ENCODE results near the gene PDZD2.

PDZD2 gene

DNA sequence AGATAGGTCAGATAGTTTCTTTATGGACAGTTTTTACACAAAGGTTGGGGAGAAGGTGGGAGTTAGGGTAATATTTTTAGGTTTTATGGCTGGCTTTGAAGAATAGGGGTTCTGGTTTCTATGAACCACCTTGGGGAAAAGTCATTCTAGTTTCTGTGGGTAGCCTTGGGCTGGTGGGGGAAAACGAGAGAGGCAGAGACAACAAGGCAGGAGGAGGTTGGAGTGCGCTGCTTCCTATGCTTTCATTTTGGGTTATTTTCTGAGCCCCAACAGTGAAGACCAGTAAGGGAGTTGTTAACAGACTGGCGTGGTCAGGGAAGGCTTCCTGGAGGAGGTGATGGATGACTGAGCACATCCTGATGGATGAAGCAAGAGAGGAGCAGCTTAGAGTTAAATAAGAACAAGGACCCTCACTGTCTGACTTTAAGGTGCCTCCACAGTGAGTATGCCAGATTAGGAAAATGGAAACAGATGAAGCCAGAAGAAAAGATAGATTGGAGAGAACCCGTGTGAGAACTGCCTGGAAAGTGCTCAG lies 81.9 kb downstream of the PDZD2 start:
- Histone ChIP-seq H3K9ac (ENCODE audit: low read length) (no peak overlapping the region), H3K4me2 (ENCODE audit: low read length) (no peak overlapping the region), H3K36me3 (replicated peaks; ENCODE audit: low read depth, low read length) (no peaks in the 10 kb centered on the region), H2AFZ (ENCODE audit: low read depth, low read length) (no peak overlapping the region), H3K27me3 (ENCODE audit: low read depth, low read length) (no peaks in the 10 kb centered on the region), H3K4me3 (ENCODE audit: low read length) (no peak overlapping the region), H4K20me1 (ENCODE audit: insufficient read depth, low read length) (no peaks in the 10 kb centered on the region), H3K79me2 (ENCODE audit: low read length) (no peaks in the 10 kb centered on the region), H3K4me1 (ENCODE audit: low read length) (no peaks in the 10 kb centered on the region), H3K9me3 (ENCODE audit: insufficient read depth, low read length) (no peaks in the 10 kb centered on the region), H3K27ac (ENCODE audit: low read length) (no peak overlapping the region)
- TF ChIP-seq, protein P1, sequence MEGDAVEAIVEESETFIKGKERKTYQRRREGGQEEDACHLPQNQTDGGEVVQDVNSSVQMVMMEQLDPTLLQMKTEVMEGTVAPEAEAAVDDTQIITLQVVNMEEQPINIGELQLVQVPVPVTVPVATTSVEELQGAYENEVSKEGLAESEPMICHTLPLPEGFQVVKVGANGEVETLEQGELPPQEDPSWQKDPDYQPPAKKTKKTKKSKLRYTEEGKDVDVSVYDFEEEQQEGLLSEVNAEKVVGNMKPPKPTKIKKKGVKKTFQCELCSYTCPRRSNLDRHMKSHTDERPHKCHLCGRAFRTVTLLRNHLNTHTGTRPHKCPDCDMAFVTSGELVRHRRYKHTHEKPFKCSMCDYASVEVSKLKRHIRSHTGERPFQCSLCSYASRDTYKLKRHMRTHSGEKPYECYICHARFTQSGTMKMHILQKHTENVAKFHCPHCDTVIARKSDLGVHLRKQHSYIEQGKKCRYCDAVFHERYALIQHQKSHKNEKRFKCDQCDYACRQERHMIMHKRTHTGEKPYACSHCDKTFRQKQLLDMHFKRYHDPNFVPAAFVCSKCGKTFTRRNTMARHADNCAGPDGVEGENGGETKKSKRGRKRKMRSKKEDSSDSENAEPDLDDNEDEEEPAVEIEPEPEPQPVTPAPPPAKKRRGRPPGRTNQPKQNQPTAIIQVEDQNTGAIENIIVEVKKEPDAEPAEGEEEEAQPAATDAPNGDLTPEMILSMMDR (IDR thresholded peaks at IDR 0.05; ENCODE audit: low read depth, low read length), result no peak
- no peak for TF ChIP-seq EZH2phosphoT487 (IDR thresholded peaks at IDR 0.05; ENCODE audit: low read depth)

DNA sequence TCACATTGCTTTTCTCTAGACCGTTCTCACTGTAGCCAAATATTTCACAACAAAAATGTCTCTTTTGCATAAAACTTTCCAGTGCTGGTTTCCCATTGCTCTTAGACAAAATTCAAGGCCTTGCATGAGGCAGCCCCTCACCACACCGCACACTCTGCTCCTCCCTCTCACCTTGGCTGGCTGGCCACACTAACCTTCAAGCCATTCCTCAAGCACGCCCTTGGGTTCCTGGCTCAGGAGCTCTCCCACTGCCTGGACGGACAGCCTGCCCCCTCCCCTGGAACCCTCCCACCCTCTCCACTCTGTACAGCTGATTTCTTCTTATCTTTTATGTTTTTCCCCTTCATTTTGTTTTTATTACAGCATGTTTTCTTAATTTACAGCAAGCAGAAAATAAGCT lies 83.2 kb downstream of the PDZD2 start:
- Histone ChIP-seq H3K4me1 (ENCODE audit: low read length) (no peaks in the 10 kb centered on the region), H3K4me2 (ENCODE audit: low read length) (no peak overlapping the region), H3K36me3 (replicated peaks; ENCODE audit: low read depth, low read length) (no peaks in the 10 kb centered on the region), H3K27ac (ENCODE audit: low read length) (no peak overlapping the region), H3K79me2 (ENCODE audit: low read length) (no peaks in the 10 kb centered on the region), H3K27me3 (ENCODE audit: low read depth, low read length) (no peaks in the 10 kb centered on the region), H2AFZ (ENCODE audit: low read depth, low read length) (no peak overlapping the region), H3K9me3 (ENCODE audit: insufficient read depth, low read length) (no peaks in the 10 kb centered on the region), H3K4me3 (ENCODE audit: low read length) (no peak overlapping the region), H3K9ac (ENCODE audit: low read length) (no peak overlapping the region), H4K20me1 (ENCODE audit: insufficient read depth, low read length) (no peaks in the 10 kb centered on the region)
- no peak for TF ChIP-seq EZH2phosphoT487 (IDR thresholded peaks at IDR 0.05; ENCODE audit: low read depth)
- TF ChIP-seq, protein P1 (IDR thresholded peaks at IDR 0.05; ENCODE audit: low read depth, low read length), result no peak

DNA sequence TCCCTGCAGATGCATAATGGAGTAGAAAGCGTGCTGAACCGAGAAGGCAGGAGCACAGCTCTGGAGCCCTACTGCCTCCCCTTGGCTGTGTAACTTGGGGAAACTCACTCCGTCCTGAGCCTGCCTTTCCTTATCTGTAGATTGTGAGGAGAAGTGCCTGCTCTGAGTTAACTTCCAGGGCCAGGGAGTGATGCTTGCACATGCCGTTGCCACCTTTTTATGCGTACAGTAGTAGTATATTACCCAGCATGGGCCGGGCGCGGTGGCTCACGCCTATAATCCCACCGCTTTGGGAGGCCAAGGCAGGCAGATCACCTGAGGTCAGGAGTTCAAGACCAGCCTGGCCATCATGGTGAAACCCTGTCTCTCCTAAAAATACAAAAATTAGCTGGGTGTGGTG lies 87.1 kb downstream of the PDZD2 start:
- Histone ChIP-seq H3K36me3 (replicated peaks; ENCODE audit: low read depth, low read length) (no peaks in the 10 kb centered on the region), H4K20me1 (ENCODE audit: insufficient read depth, low read length) (no peaks in the 10 kb centered on the region), H3K79me2 (ENCODE audit: low read length) (no peaks in the 10 kb centered on the region), H3K4me1 (ENCODE audit: low read length) (no peaks in the 10 kb centered on the region), H3K27ac (ENCODE audit: low read length) (no peak overlapping the region), H2AFZ (ENCODE audit: low read depth, low read length) (no peak overlapping the region), H3K9me3 (ENCODE audit: insufficient read depth, low read length) (no peaks in the 10 kb centered on the region), H3K9ac (ENCODE audit: low read length) (no peak overlapping the region), H3K27me3 (ENCODE audit: low read depth, low read length) (no peaks in the 10 kb centered on the region), H3K4me2 (ENCODE audit: low read length) (no peak overlapping the region), H3K4me3 (ENCODE audit: low read length) (no peak overlapping the region)
- TF ChIP-seq, protein P1 (IDR thresholded peaks at IDR 0.05; ENCODE audit: low read depth, low read length), result no peak
- no peak for TF ChIP-seq EZH2phosphoT487 (IDR thresholded peaks at IDR 0.05; ENCODE audit: low read depth)

DNA sequence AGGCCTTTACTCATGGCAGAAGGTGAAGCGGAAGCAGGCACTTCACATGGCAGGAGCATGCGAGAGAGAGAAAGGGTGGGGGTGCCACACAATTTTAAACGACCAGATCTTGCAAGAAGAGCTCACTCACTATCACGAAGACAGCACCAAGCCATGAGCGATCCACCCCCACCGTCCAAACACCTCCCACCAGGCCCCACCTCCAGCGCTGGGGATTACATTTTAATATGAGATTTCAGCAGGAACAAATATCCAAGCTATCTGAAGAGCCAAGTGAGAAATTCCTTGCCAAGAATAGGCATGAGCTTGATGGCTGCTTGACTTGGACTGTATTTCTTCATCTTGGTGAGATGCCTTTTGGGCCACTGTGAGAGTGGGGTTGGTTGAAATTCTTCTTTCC lies 88.0 kb downstream of the PDZD2 start:
- Histone ChIP-seq H3K9ac (ENCODE audit: low read length) (no peak overlapping the region), H4K20me1 (ENCODE audit: insufficient read depth, low read length) (no peaks in the 10 kb centered on the region), H3K9me3 (ENCODE audit: insufficient read depth, low read length) (no peaks in the 10 kb centered on the region), H3K36me3 (replicated peaks; ENCODE audit: low read depth, low read length) (no peaks in the 10 kb centered on the region), H3K79me2 (ENCODE audit: low read length) (no peaks in the 10 kb centered on the region), H3K27me3 (ENCODE audit: low read depth, low read length) (no peaks in the 10 kb centered on the region), H2AFZ (ENCODE audit: low read depth, low read length) (no peak overlapping the region), H3K4me1 (ENCODE audit: low read length) (no peaks in the 10 kb centered on the region), H3K4me3 (ENCODE audit: low read length) (no peak overlapping the region), H3K27ac (ENCODE audit: low read length) (no peak overlapping the region), H3K4me2 (ENCODE audit: low read length) (no peak overlapping the region)
- TF ChIP-seq, protein P1 (IDR thresholded peaks at IDR 0.05; ENCODE audit: low read depth, low read length), result no peak
- no peak for TF ChIP-seq EZH2phosphoT487 (IDR thresholded peaks at IDR 0.05; ENCODE audit: low read depth)

Data from OCI-LY3 (cell line).